ENCODE results near the gene LANCL2. TPM values are rescaled to one million over a fixed set of nuclear protein-coding genes. Genes with fewer than 3 reads are reported as not detected.

Gene LANCL2
- total RNA-seq, 2 donors from 2014 or later = 6.7 to 10.6 TPM

DNA sequence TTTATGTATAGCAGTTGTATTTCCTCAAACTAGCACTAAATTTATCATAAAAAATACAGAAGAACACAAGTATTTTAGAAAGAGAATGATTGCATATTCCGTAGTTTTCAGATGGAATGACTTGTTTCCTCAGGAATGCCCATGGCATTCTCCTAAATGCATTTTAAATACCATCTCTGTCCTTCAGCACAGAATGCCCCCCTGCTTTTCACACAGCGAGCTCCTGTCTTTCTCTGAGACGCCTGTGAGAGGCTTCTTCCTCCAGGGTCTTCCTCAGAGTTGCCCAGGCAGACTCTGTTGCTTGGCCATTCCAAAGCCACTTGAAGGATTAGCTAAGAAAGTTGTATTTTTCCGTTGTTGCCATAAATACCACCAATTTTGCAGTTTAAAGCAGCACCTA lies 10.1 kb downstream of the LANCL2 start:
- H3K4me1 ChIP-seq = no peaks in the 10 kb centered on the region
- no peak for DNase-seq (ENCODE audit: low spot score)
- no peak overlapping the region for H3K4me3 ChIP-seq
- H3K9me3 ChIP-seq = no peaks in the 10 kb centered on the region
- no peaks in the 10 kb centered on the region for H3K27me3 ChIP-seq
- no peaks in the 10 kb centered on the region for H3K36me3 ChIP-seq
- no peak for TF ChIP-seq CTCF (IDR thresholded peaks at IDR 0.05)
- H3K27ac ChIP-seq = no peak overlapping the region

DNA sequence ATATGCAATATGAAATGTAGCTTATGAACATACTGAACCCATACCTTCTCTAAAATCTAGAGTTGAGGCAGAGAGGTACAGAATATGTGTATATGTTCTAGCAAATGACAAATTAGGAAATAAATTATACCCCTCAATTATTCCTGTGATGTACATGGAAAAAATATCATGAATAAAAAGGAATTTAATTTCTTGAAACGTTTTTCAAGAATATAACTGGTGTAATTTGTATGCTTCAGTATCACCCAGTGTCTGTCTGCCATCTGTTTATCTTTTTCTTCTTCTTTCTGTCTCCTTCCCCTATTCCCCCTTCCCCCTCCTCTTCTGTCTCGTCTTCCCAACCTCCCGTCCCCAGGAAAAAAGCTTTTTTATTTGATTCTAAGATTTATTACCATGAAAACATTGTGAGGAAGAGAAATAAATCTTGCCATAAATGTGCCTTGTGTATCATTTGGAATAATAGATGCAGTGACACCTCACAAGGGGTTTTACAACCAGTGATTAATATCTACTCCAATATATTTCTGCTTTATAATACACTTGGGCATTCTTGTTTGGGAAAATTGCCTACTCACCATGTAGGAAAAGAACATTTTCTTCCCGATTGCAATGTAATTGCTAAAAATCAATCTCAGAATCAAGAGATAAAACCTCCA lies 12.2 kb downstream of the LANCL2 start:
- DNase-seq (ENCODE audit: low spot score) = no peak

DNA sequence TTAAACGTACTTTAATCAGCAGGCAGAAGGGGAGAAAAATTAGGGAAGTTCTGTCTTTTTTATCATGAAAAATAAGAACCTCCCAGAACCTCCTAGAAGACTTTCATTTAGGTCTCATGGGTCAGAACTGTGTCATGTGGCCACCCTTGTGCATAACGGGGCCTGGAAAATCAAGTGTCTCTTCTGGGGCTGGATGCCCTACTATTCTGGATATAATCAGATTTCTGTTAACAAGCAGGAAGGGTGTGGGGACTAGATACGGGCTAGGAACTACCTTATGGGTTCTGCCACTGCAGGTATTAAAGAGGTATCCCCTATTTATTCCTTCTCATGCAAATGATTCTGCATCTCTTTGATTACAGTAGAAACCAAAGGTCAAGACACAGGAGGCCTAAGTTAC lies 14.1 kb downstream of the LANCL2 start:
- H3K4me1 ChIP-seq = no peaks in the 10 kb centered on the region
- no peak overlapping the region for H3K4me3 ChIP-seq
- H3K27ac ChIP-seq = no peak overlapping the region
- TF ChIP-seq CTCF (IDR thresholded peaks at IDR 0.05) = no peak
- H3K27me3 ChIP-seq = no peaks in the 10 kb centered on the region
- H3K36me3 ChIP-seq = no peaks in the 10 kb centered on the region
- H3K9me3 ChIP-seq = no peaks in the 10 kb centered on the region
- DNase-seq (ENCODE audit: low spot score) = no peak

More for the DNA sequence above, 12.2 kb downstream of the LANCL2 start:
- H3K27me3 ChIP-seq = no peaks in the 10 kb centered on the region
- H3K4me3 ChIP-seq = no peak overlapping the region
- H3K9me3 ChIP-seq = no peaks in the 10 kb centered on the region
- no peak overlapping the region for H3K27ac ChIP-seq
- no peaks in the 10 kb centered on the region for H3K4me1 ChIP-seq
- H3K36me3 ChIP-seq = no peaks in the 10 kb centered on the region
- TF ChIP-seq CTCF (IDR thresholded peaks at IDR 0.05) = no peak

GRCh38 chr7:55381189-55381588 lies 16.1 kb downstream of the LANCL2 start:
- no peaks in the 10 kb centered on the region for H3K36me3 ChIP-seq
- H3K4me1 ChIP-seq = no peaks in the 10 kb centered on the region
- no peak for DNase-seq (ENCODE audit: low spot score)
- H3K27ac ChIP-seq = no peak overlapping the region
- H3K4me3 ChIP-seq = no peak overlapping the region
- no peak for TF ChIP-seq CTCF (IDR thresholded peaks at IDR 0.05)
- no peaks in the 10 kb centered on the region for H3K27me3 ChIP-seq
- peaks cover 0 to under 1% of the 10 kb centered on the region in 2 donors for H3K9me3 ChIP-seq

DNA sequence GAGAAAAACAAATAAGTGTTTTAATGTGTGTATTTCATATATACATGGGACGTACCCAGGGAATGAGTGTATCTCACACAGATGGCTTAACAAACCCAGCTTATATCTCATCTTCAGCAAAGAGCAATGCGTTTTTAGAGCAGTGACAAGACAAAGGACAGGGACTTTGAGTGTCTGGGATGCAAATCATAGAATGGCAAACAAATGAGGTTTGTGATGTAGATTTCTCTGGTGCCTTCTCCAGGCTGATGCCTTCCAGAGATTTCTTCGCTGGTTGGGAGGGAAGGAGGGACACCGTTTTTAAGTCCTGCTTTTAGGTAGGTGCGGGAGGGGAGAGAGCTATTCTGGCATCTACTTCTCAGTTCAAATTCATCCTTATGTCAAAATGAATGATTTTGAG lies 16.6 kb downstream of the LANCL2 start:
- no peaks in the 10 kb centered on the region for H3K36me3 ChIP-seq
- peaks cover 0 to 6% of the 10 kb centered on the region in 2 donors for H3K9me3 ChIP-seq
- no peak overlapping the region for H3K4me3 ChIP-seq
- no peaks in the 10 kb centered on the region for H3K4me1 ChIP-seq
- TF ChIP-seq CTCF (IDR thresholded peaks at IDR 0.05) = no peak
- no peak for DNase-seq (ENCODE audit: low spot score)
- no peaks in the 10 kb centered on the region for H3K27me3 ChIP-seq
- no peak overlapping the region for H3K27ac ChIP-seq

DNA sequence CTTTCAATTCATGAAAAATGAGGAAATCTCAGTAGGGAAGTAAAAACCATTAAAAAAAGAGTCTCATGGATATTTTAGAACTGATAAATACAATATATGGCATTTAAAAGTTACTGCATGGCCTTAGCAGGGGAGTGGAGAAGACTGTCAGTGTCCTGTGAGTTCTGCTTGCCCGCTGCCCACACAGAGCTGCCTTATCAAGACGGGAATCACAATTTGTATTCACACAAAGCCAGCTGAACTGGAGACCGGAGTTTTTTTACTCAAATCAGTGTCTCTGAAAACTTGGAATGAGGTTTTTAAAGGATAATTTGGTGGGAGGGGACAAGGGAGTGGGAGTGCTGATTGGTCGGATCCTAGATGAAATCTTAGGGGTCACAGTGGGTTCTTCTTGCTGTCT lies 17.1 kb downstream of the LANCL2 start:
- H3K4me3 ChIP-seq = no peak overlapping the region
- H3K4me1 ChIP-seq = no peaks in the 10 kb centered on the region
- peaks cover 0 to 12% of the 10 kb centered on the region in 2 donors for H3K9me3 ChIP-seq
- no peaks in the 10 kb centered on the region for H3K36me3 ChIP-seq
- no peak for DNase-seq (ENCODE audit: low spot score)
- H3K27ac ChIP-seq = no peak overlapping the region
- H3K27me3 ChIP-seq = no peaks in the 10 kb centered on the region
- no peak for TF ChIP-seq CTCF (IDR thresholded peaks at IDR 0.05)
